H9 (cell line): Measurements from ENCODE around the gene TJP2. TPM values are rescaled to one million over a fixed set of nuclear protein-coding genes. Genes with fewer than 3 reads are reported as not detected.

Experiments
- DNase-seq: peaks from one replicate; pipeline ENCODE4 v3.0.0-alpha.2; 2017
- H2AFZ ChIP-seq: one replicate; pipeline ENCODE4 v1.6.1; 2013; ENCODE audit warnings: mild to moderate bottlenecking, low read length, control low read depth, moderate library complexity
- H2AK5ac ChIP-seq: 2 replicates; pipeline ENCODE4 v1.6.1; 2013; ENCODE audit warnings: low read length, control low read depth, mixed read lengths; ENCODE audit not compliant: insufficient read length
- H2BK120ac ChIP-seq: one replicate; pipeline ENCODE4 v1.6.1; 2013; ENCODE audit warnings: low read depth, mild to moderate bottlenecking, low read length, control low read depth, inconsistent platforms; ENCODE audit not compliant: poor library complexity, severe bottlenecking
- H2BK12ac ChIP-seq: 2 replicates; pipeline ENCODE4 v1.6.1; 2013; ENCODE audit warnings: low read length, control low read depth, mixed read lengths, low read depth; ENCODE audit not compliant: insufficient read length
- H2BK15ac ChIP-seq: 2 replicates; pipeline ENCODE4 v1.6.1; 2013; ENCODE audit warnings: low read depth, low read length, control low read depth
- H2BK20ac ChIP-seq: one replicate; pipeline ENCODE4 v1.6.1; 2013; ENCODE audit warnings: low read depth, mild to moderate bottlenecking, low read length, control low read depth, inconsistent platforms; ENCODE audit not compliant: poor library complexity, severe bottlenecking
- H2BK5ac ChIP-seq: 2 replicates; pipeline ENCODE4 v1.6.1; 2013; ENCODE audit warnings: low read length, control low read depth, mixed read lengths; ENCODE audit not compliant: insufficient read length
- H3K14ac ChIP-seq: 2 replicates; pipeline ENCODE4 v1.6.1; 2013; ENCODE audit warnings: low read length, control low read depth; ENCODE audit not compliant: insufficient read depth
- H3K18ac ChIP-seq: 2 replicates; pipeline ENCODE4 v1.6.1; 2013; ENCODE audit warnings: low read depth, mild to moderate bottlenecking, mixed read lengths, low read length, control low read depth; ENCODE audit not compliant: insufficient read length
- H3K23ac ChIP-seq: 2 replicates; pipeline ENCODE4 v1.6.1; 2013; ENCODE audit warnings: low read length, control low read depth, mixed read lengths, low read depth; ENCODE audit not compliant: insufficient read length
- H3K23me2 ChIP-seq: 2 replicates; pipeline ENCODE4 v1.6.1; 2013; ENCODE audit warnings: low read depth, mild to moderate bottlenecking, mixed read lengths, low read length, control low read depth; ENCODE audit not compliant: insufficient read length, poor library complexity, severe bottlenecking
- H3K27ac ChIP-seq: 2 replicates; pipeline ENCODE4 v1.5.1; 2013; ENCODE audit warnings: low read length, control low read depth, mixed read lengths, low read depth; ENCODE audit not compliant: insufficient read length
- H3K27me3 ChIP-seq: 2 replicates; pipeline ENCODE4 v1.6.1; 2013; ENCODE audit warnings: low read length, control low read depth, inconsistent platforms; ENCODE audit not compliant: insufficient read depth
- H3K4ac ChIP-seq: 2 replicates; pipeline ENCODE4 v1.6.1; 2013; ENCODE audit warnings: low read depth, mild to moderate bottlenecking, control low read depth, inconsistent platforms, low read length, moderate library complexity
- H3K4me1 ChIP-seq: 2 replicates; pipeline ENCODE4 v1.6.1; 2013; ENCODE audit warnings: low read length, control low read depth, inconsistent platforms; ENCODE audit not compliant: insufficient read depth
- H3K4me2 ChIP-seq: 2 replicates; pipeline ENCODE4 v1.6.1; 2013; ENCODE audit warnings: low read length, control low read depth, mixed read lengths; ENCODE audit not compliant: insufficient read length, insufficient read depth
- H3K56ac ChIP-seq: 2 replicates; pipeline ENCODE4 v1.6.1; 2013; ENCODE audit warnings: low read depth, mild to moderate bottlenecking, mixed read lengths, low read length, control low read depth; ENCODE audit not compliant: insufficient read length
- H3K79me1 ChIP-seq: 2 replicates; pipeline ENCODE4 v1.6.1; 2013; ENCODE audit warnings: low read depth, mild to moderate bottlenecking, moderate library complexity, low read length, control low read depth, inconsistent platforms; ENCODE audit not compliant: insufficient read depth, poor library complexity, severe bottlenecking
- H3K79me2 ChIP-seq: 2 replicates; pipeline ENCODE4 v1.6.1; 2013; ENCODE audit warnings: low read length, control low read depth, inconsistent platforms; ENCODE audit not compliant: insufficient read depth
- H3K9ac ChIP-seq: 2 replicates; pipeline ENCODE4 v1.6.1; 2013; ENCODE audit warnings: low read length, control low read depth, mixed read lengths; ENCODE audit not compliant: insufficient read length; ENCODE audit errors: extremely low read depth
- H3K9me3 ChIP-seq: one replicate; pipeline ENCODE4 v1.6.1; 2013; ENCODE audit warnings: low read depth, low read length, inconsistent platforms; ENCODE audit not compliant: control insufficient read depth
- H3T11ph ChIP-seq: one replicate; pipeline ENCODE4 v1.6.1; 2013; ENCODE audit warnings: mild to moderate bottlenecking, low read length, control low read depth, inconsistent platforms
- H4K20me1 ChIP-seq: one replicate; pipeline ENCODE4 v1.6.1; 2013; ENCODE audit not compliant: control insufficient read depth, insufficient read length, insufficient read depth
- H4K5ac ChIP-seq: 2 replicates; pipeline ENCODE4 v1.6.1; 2013; ENCODE audit warnings: low read depth, mild to moderate bottlenecking, mixed read lengths, low read length, control low read depth; ENCODE audit not compliant: insufficient read length
- H4K8ac ChIP-seq: replicated peaks from 2 replicates; pipeline ENCODE4 v1.6.1; 2013; ENCODE audit warnings: low read length, control low read depth, mixed read lengths, low read depth; ENCODE audit not compliant: insufficient read length
- H4K91ac ChIP-seq: 2 replicates; pipeline ENCODE4 v1.6.1; 2013; ENCODE audit warnings: low read depth, mild to moderate bottlenecking, moderate library complexity, mixed read lengths, low read length, control low read depth; ENCODE audit not compliant: insufficient read length
- H3K27ac Mint-ChIP-seq, 3 experiments: 2 replicates in 2 of 3; 3 replicates in 1 of 3; pipeline ENCODE4 v1.8.0; 2020 to 2021; ENCODE audit warnings: mixed read lengths in 3 of 3, mild to moderate bottlenecking in 1 of 3, moderate library complexity in 1 of 3
- H3K27me3 Mint-ChIP-seq: 2 replicates; pipeline ENCODE4 v1.8.0; 2021; ENCODE audit warnings: low read depth, mild to moderate bottlenecking, moderate library complexity, mixed read lengths
- H3K36me3 Mint-ChIP-seq, 3 experiments: 2 replicates in 2 of 3; 3 replicates in 1 of 3; pipeline ENCODE4 v1.8.0; 2020 to 2021; ENCODE audit warnings: low read depth in 3 of 3, mixed read lengths in 3 of 3; ENCODE audit not compliant: insufficient read depth in 1 of 3
- H3K4me1 Mint-ChIP-seq, 2 experiments: 2 replicates each; pipeline ENCODE4 v1.8.0; 2020; ENCODE audit warnings: mixed read lengths in 2 of 2
- H3K4me3 Mint-ChIP-seq, 2 experiments: 2 replicates in 1 of 2; 3 replicates in 1 of 2; pipeline ENCODE4 v1.8.0; 2020 to 2021; ENCODE audit warnings: mild to moderate bottlenecking in 2 of 2, mixed read lengths in 2 of 2, moderate library complexity in 1 of 2
- H3K9me3 Mint-ChIP-seq, 2 experiments: 2 replicates in 1 of 2; 3 replicates in 1 of 2; pipeline ENCODE4 v1.8.0; 2020; ENCODE audit warnings: mild to moderate bottlenecking in 2 of 2, mixed read lengths in 2 of 2, moderate library complexity in 1 of 2
- whole genome bisulfite sequencing: extraction: QIAGEN DNeasy Blood & Tissue Kit; methylation state at CpG from one replicate; pipeline ENCODE4 v1.1.7; 2013; ENCODE audit warnings: missing lambda C conversion rate, low lambda C conversion rate, mixed read lengths; ENCODE audit not compliant: insufficient read length; ENCODE audit errors: extremely low coverage; 5-methylcytosine and 5-hydroxymethylcytosine counted together
- total RNA-seq: library from RNA; stranded (reverse); gene quantifications from 2 replicates; pipeline ENCODE4 v1.2.1, GENCODE V29; 2021
- TF ChIP-seq, protein P1 (sequence below): fragments of 200-600 bp; sonication (generic); conservative IDR thresholded peaks from 3 replicates; pipeline ENCODE4 v1.8.0; 2021; ENCODE audit warnings: antibody characterized with exemption, mild to moderate bottlenecking

The TJP2 gene
- total RNA-seq, 1 experiment from 2014 or later: 130 TPM

DNA sequence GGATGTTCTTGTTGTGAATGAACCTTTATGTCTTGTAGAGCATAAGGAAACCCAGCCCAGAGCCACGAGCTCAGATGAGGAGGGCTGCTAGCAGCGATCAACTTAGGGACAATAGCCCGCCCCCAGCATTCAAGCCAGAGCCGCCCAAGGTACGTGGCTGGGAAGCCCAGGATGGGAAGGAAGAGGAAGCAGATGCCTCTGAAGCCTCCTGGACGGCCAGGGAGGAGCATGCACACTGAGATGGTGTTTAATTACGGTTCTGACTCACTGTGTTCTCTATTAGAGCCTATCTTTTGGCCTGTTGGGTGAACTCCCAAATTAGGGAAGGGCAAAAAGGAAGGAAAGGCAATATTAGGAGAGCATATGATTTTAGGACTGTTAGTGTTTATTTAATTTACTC is 75.3 kb downstream of the TJP2 start:
- no peaks in the 10 kb centered on the region for H3K4me1 ChIP-seq
- H3K4ac ChIP-seq: no peak overlapping the region
- no peak overlapping the region for H2AFZ ChIP-seq
- no peaks in the 10 kb centered on the region for H3K79me2 ChIP-seq
- no peak overlapping the region for H2BK5ac ChIP-seq
- H2BK120ac ChIP-seq: no peak overlapping the region
- H3K79me1 ChIP-seq: no peaks in the 10 kb centered on the region
- H3K23me2 ChIP-seq: no peaks in the 10 kb centered on the region
- no CpG with 5 or more reads among the region's 7 CpGs for WGBS
- DNase-seq: no peak
- no peak overlapping the region for H4K5ac ChIP-seq
- no peak overlapping the region for H3K23ac ChIP-seq
- H3K27ac ChIP-seq: no peak overlapping the region
- no peak overlapping the region for H4K91ac ChIP-seq
- Mint-ChIP-seq H3K9me3 (no peaks in the 10 kb centered on the region), H3K4me3 (no peak overlapping the region), H3K27me3 (no peaks in the 10 kb centered on the region), H3K27ac (peak overlapping the region in 1 of 3 experiments; percentile 70; a peak in 2 of 7 replicates), H3K4me1 (peaks cover 0 to 2% of the 10 kb centered on the region in 2 experiments; a peak in 1 of 4 replicates), H3K36me3 (peaks cover 27 to 90% (median 69%) of the 10 kb centered on the region in 3 experiments; a peak in 6 of 7 replicates)
- H2BK12ac ChIP-seq: no peak overlapping the region
- H3T11ph ChIP-seq: no peak overlapping the region
- H2BK20ac ChIP-seq: no peak overlapping the region
- no peak overlapping the region for H3K18ac ChIP-seq
- no peaks in the 10 kb centered on the region for H3K27me3 ChIP-seq
- H4K20me1 ChIP-seq: no peaks in the 10 kb centered on the region
- TF ChIP-seq, protein P1, sequence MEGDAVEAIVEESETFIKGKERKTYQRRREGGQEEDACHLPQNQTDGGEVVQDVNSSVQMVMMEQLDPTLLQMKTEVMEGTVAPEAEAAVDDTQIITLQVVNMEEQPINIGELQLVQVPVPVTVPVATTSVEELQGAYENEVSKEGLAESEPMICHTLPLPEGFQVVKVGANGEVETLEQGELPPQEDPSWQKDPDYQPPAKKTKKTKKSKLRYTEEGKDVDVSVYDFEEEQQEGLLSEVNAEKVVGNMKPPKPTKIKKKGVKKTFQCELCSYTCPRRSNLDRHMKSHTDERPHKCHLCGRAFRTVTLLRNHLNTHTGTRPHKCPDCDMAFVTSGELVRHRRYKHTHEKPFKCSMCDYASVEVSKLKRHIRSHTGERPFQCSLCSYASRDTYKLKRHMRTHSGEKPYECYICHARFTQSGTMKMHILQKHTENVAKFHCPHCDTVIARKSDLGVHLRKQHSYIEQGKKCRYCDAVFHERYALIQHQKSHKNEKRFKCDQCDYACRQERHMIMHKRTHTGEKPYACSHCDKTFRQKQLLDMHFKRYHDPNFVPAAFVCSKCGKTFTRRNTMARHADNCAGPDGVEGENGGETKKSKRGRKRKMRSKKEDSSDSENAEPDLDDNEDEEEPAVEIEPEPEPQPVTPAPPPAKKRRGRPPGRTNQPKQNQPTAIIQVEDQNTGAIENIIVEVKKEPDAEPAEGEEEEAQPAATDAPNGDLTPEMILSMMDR: no peak
- H3K9me3 ChIP-seq: no peaks in the 10 kb centered on the region
- H4K8ac ChIP-seq: no peak overlapping the region
- H2AK5ac ChIP-seq: no peak overlapping the region
- no peak overlapping the region for H3K9ac ChIP-seq
- H3K4me2 ChIP-seq: no peak overlapping the region
- no peak overlapping the region for H2BK15ac ChIP-seq
- H3K56ac ChIP-seq: no peak overlapping the region
- H3K14ac ChIP-seq: no peak overlapping the region
